ENCODE measurements around the gene COX4I1. TPM values are rescaled to one million over a fixed set of nuclear protein-coding genes. Genes with fewer than 3 reads are reported as not detected.
A peak's percentile ranks its signal among the peaks of the same experiment; 100 is the strongest.

Gene COX4I1
- total and polyA plus RNA-seq, 9 of the 15 experiments (the other 6 are each of a cell fraction or from before 2014, with no cell fraction given) = 651 to 2,356 (median 1,032) TPM

DNA sequence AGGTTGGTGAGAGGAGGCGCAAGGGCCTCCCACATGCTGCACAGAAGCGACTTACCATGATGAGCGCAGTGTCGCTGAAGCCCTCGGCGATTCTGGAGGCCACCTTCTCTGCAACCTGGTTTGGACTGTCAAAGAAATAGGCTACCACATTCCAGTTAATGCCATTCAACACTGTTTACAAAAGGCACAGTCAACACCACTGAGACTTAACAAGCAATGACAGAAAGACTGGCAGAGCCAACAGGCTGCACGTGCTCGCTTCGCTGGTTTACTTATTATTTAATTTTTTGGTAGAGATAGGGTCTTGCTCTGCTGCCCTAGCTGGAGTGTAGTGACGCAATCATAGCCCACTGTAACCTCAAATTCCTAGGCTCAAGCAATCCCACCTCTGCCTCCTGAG is 18.3 kb upstream of the COX4I1 start:
- POLR2A ChIA-PET = interaction anchor here (0.9 to 1.0 kb wide), 2 partner anchors 9 to 10 kb away, joined by 3 to 5 read pairs; no protein-coding TSS in a partner anchor
- no peaks in the 10 kb centered on the region for H3K9me1 ChIP-seq (ENCODE audit: control insufficient read depth, insufficient read depth, low read length)
- no peak overlapping the region for H2AFZ ChIP-seq (ENCODE audit: low read depth, low read length)
- H3K4me1 ChIP-seq (replicated peaks in 1 of 2; ENCODE audit: control insufficient read depth in 2 of 2, insufficient read depth in 2 of 2, low read length in 2 of 2) = no peaks in the 10 kb centered on the region
- no peaks in the 10 kb centered on the region for H3K27me3 ChIP-seq (ENCODE audit: control insufficient read depth in 2 of 2, insufficient read depth in 2 of 2, low read length in 2 of 2)
- H3K27ac ChIP-seq (ENCODE audit: extremely low read depth, low read depth, low read length) = no peak overlapping the region
- 87% methylated on average over 10 of the region's 10 CpGs for WGBS (ENCODE audit: insufficient coverage, low coverage, missing lambda C conversion rate)
- no peak overlapping the region for H3K9ac ChIP-seq (ENCODE audit: insufficient read depth in 1 of 2, low read depth in 2 of 2, low read length in 2 of 2)
- no peak overlapping the region for H3K4me3 ChIP-seq
- DNase-seq (ENCODE audit: extremely low read depth in 1 of 4, low spot score in 3 of 4) (no peak), ATAC-seq (no peak), FAIRE-seq (no peak)
- no TSS peak for BruUV-seq (replicated peaks)
- intact Hi-C loops (cut with micrococcal nuclease) (no loop called here), in situ Hi-C loops (cut with MboI) (no loop called here)
- TF ChIP-seq SRSF9 (IDR thresholded peaks at IDR 0.05; ENCODE audit: borderline replicate concordance, low read depth, low read length) (no peak), CBX2 (IDR thresholded peaks at IDR 0.05; ENCODE audit: insufficient read depth, low read length, poor library complexity, severe bottlenecking) (no peak)
- TF ChIP-seq, protein P1, sequence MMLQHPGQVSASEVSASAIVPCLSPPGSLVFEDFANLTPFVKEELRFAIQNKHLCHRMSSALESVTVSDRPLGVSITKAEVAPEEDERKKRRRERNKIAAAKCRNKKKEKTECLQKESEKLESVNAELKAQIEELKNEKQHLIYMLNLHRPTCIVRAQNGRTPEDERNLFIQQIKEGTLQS (IDR thresholded peaks at IDR 0.05) = 0 out of 2 replicates have a peak, but pooled peaks have one; percentile 7
- TF ChIP-seq, protein P1 (CRISPR knock-in tag; conservative IDR thresholded peaks at IDR 0.05) = no peak
- CTCF ChIA-PET (ENCODE audit: low intra/inter-chr PET ratio) = no interaction called here
- H3K4me2 ChIP-seq (ENCODE audit: insufficient read depth, low read length) = no peak overlapping the region
- no peaks in the 10 kb centered on the region; the same call in 1 of the 2 replicates for H4K20me1 ChIP-seq (replicated peaks; ENCODE audit: control insufficient read depth, insufficient read depth, low read length)
- H3K9me3 ChIP-seq (replicated peaks; ENCODE audit: control insufficient read depth, insufficient read depth, low read depth, low read length) = no peaks in the 10 kb centered on the region
- 0 out of 3 replicates have a peak, but pooled peaks cover 4% of the 10 kb centered on the region for H3K79me2 ChIP-seq (ENCODE audit: control insufficient read depth, insufficient read depth, low read length)
- H3K36me3 ChIP-seq (ENCODE audit: control insufficient read depth, insufficient read depth, low read length) = peaks cover 81% of the 10 kb centered on the region; the same call in 2 of the 3 replicates
